K562 (cell line): ENCODE results near the gene PRKCE. TPM values are rescaled to one million over a fixed set of nuclear protein-coding genes. Genes with fewer than 3 reads are reported as not detected.

Experiments
- ATF3 ChIP-seq, 2 experiments: fragments of 450-650 bp in 1 of 2; sonication (generic) in 1 of 2; formaldehyde crosslinking in 1 of 2; IDR thresholded peaks in 1 of 2; conservative IDR thresholded peaks in 1 of 2; 2 replicates each; pipeline versions ENCODE4 v1.6.1 to v1.8.1; 2016 to 2023; ENCODE audit warnings: mild to moderate bottlenecking in 2 of 2, moderate library complexity in 2 of 2, inconsistent platforms in 1 of 2, missing genetic modification reagents in 1 of 2
- ATF6 ChIP-seq: sonication (generic); formaldehyde crosslinking; IDR thresholded peaks from 2 replicates; pipeline ENCODE4 v1.4.0; 2020; ENCODE audit warnings: mild to moderate bottlenecking, missing genetic modification reagents
- ETV5 ChIP-seq: sonication (generic); formaldehyde crosslinking; IDR thresholded peaks from 2 replicates; pipeline ENCODE4 v1.4.0; 2020; ENCODE audit warnings: low read depth, mild to moderate bottlenecking, missing genetic modification reagents
- KAT8 ChIP-seq: fragments of 450-650 bp; IDR thresholded peaks from 2 replicates; pipeline ENCODE4 v1.6.1; 2016; ENCODE audit warnings: low read depth, mild to moderate bottlenecking
- POU5F1 ChIP-seq: fragments of 150-350 bp; IDR thresholded peaks from 2 replicates; pipeline ENCODE4 v1.6.1; 2014; ENCODE audit warnings: borderline replicate concordance, low read length, low read depth, mild to moderate bottlenecking; ENCODE audit not compliant: partially characterized antibody
- SIN3B ChIP-seq: fragments of 450-650 bp; IDR thresholded peaks from 2 replicates; pipeline ENCODE4 v1.6.1; 2017; ENCODE audit warnings: low read depth, mild to moderate bottlenecking, moderate library complexity
- SRSF7 ChIP-seq: fragments of 200-400 bp; formaldehyde crosslinking; optimal IDR thresholded peaks from 2 replicates; pipeline ENCODE3; 2017; ENCODE audit warnings: mild to moderate bottlenecking, low read depth, low read length
- SUPT5H ChIP-seq: fragments of 450-650 bp; IDR thresholded peaks from 2 replicates; pipeline ENCODE4 v1.6.1; 2016
- TRIM25 ChIP-seq: fragments of 450-650 bp; IDR thresholded peaks from 2 replicates; pipeline ENCODE4 v1.7.0; 2016; ENCODE audit warnings: borderline replicate concordance
- ZBTB33 ChIP-seq: sonication (generic); formaldehyde crosslinking; IDR thresholded peaks from 2 replicates; pipeline ENCODE4 v1.8.1; 2023; ENCODE audit warnings: mild to moderate bottlenecking, missing genetic modification reagents
- ZNF347 ChIP-seq: fragments of 450-650 bp; formaldehyde crosslinking; IDR thresholded peaks from 2 replicates; pipeline ENCODE4 v1.4.0; 2020; ENCODE audit warnings: low read depth, mild to moderate bottlenecking, moderate library complexity
- ZNF408 ChIP-seq: fragments of 250-450 bp; sonication (Bioruptor Pico); IDR thresholded peaks from 2 replicates; pipeline ENCODE4 v1.4.0; 2020; ENCODE audit warnings: low read depth, mild to moderate bottlenecking, moderate library complexity
- ZNF444 ChIP-seq: fragments of 250-450 bp; sonication (Bioruptor Pico); IDR thresholded peaks from 2 replicates; pipeline ENCODE4 v1.4.0; 2020; ENCODE audit warnings: mild to moderate bottlenecking, moderate library complexity
- polyA plus RNA-seq, 8 experiments: library from polyadenylated mRNA; depleted of rRNA in 4 of 8; stranded (reverse) in 5 of 8; unstranded in 3 of 8; fragments of >200 nt; fragmentation: Nextera tagmentation in 2 of 8; fragmentation: Illumina TruSeq in 1 of 8; extraction: Ambion mirVana in 2 of 8; extraction: Trizol in 1 of 8; gene quantifications; 2 replicates each; pipeline versions ENCODE4 v1.2.1 to v1.2.3, GENCODE V29; 2011 to 2014; ENCODE audit warnings: inconsistent platforms in 1 of 8, missing spikeins in 1 of 8
- total RNA-seq, 7 experiments: library from RNA; depleted of rRNA in 6 of 7; stranded (reverse); fragments of >200 nt in 6 of 7; fragmentation: Illumina TruSeq in 2 of 7; extraction: Trizol in 2 of 7; gene quantifications; 2 replicates each; pipeline versions ENCODE4 v1.2.1 to v1.2.3, GENCODE V29; 2011 to 2021; ENCODE audit warnings: low replicate concordance in 1 of 7

The PRKCE gene
- total and polyA plus RNA-seq, 9 of the 15 experiments (the other 6 are each of a cell fraction or from before 2014, with no cell fraction given) = 0.06 to 1.0 (median 0.22) TPM; not detected in 1

- TF ChIP-seq POU5F1 (no peak), SUPT5H (no peak), ATF6 (CRISPR knock-in tag) (no peak), ETV5 (CRISPR knock-in tag) (no peak), SIN3B (no peak), ZBTB33 (CRISPR knock-in tag) (no peak), ZNF444 (peak; percentile 68), ZNF347 (CRISPR knock-in tag) (no peak), ZNF408 (no peak), ATF3 (IDR thresholded peaks at IDR 0.05) (no peak), ATF3 (CRISPR knock-in tag; conservative IDR thresholded peaks at IDR 0.05) (no peak), KAT8 (no peak), SRSF7 (no peak), TRIM25 (no peak)
Observed at GRCh38 chr2:45649858-45650811, 1.3 kb upstream of the PRKCE start (continued).
